ENCODE results near the gene POLK.

- no peak for TF ChIP-seq POLR2A (IDR thresholded peaks at IDR 0.05; ENCODE audit: low read length)
- TF ChIP-seq GATA1 (IDR thresholded peaks at IDR 0.05; ENCODE audit: low read depth, low read length), result no peak
Measured at GRCh38 chr5:75509956-75510355, 1.7 kb upstream of the POLK start.
